Liver (tissue), 3 donors: Measurements from ENCODE around the gene EYA3.

Experiments used
- CTCF ChIP-seq: fragments of 150-350 bp; IDR thresholded peaks from 2 replicates; pipeline ENCODE4 v1.5.1; 2017; ENCODE audit warnings: improper control_type of control experiment, low read depth, low read length; ENCODE audit not compliant: missing input control
- EGR1 ChIP-seq, 2 donors: IDR thresholded peaks; 2 replicates each; pipeline ENCODE4 v1.6.1; 2016 to 2018; ENCODE audit warnings: antibody characterized with exemption in 2 of 2, low read depth in 2 of 2
- FOXA1 ChIP-seq: IDR thresholded peaks from 2 replicates; pipeline ENCODE4 v1.6.1; 2016; ENCODE audit warnings: antibody characterized with exemption
- GABPA ChIP-seq, 2 donors: IDR thresholded peaks in 1 of 2; conservative IDR thresholded peaks in 1 of 2; 2 replicates each; pipeline ENCODE4 v1.6.1; 2016; ENCODE audit warnings: antibody characterized with exemption in 2 of 2, mild to moderate bottlenecking in 1 of 2, moderate library complexity in 1 of 2
- JUND ChIP-seq, 2 donors: IDR thresholded peaks; 2 replicates each; pipeline ENCODE4 v1.6.1; 2016; ENCODE audit warnings: antibody characterized with exemption in 2 of 2
- MAX ChIP-seq: IDR thresholded peaks from 2 replicates; pipeline ENCODE4 v1.6.1; 2016; ENCODE audit warnings: antibody characterized with exemption
- REST ChIP-seq: IDR thresholded peaks from 2 replicates; pipeline ENCODE4 v1.6.1; 2016; ENCODE audit warnings: antibody characterized with exemption, mild to moderate bottlenecking
- TAF1 ChIP-seq: conservative IDR thresholded peaks from 2 replicates; pipeline ENCODE4 v1.6.1; 2016; ENCODE audit warnings: antibody characterized with exemption, mild to moderate bottlenecking
- YY1 ChIP-seq: IDR thresholded peaks from 2 replicates; pipeline ENCODE4 v1.6.1; 2016; ENCODE audit warnings: antibody characterized with exemption, mild to moderate bottlenecking
- ZBTB33 ChIP-seq: IDR thresholded peaks from 2 replicates; pipeline ENCODE4 v1.6.1; 2016; ENCODE audit warnings: antibody characterized with exemption
- donor health status: healthy.
- donor health status: healthy.

GRCh38 chr1:28134651-28135207 lies 46.3 kb upstream of the EYA3 start:
- no peak for TF ChIP-seq MAX
- no peak for TF ChIP-seq REST
- TF ChIP-seq CTCF = no peak
- TF ChIP-seq ZBTB33 = no peak
- TF ChIP-seq EGR1 (IDR thresholded peaks at IDR 0.05; ENCODE audit: low read depth in 2 of 2) = no peak
- TF ChIP-seq TAF1 = no peak
- TF ChIP-seq JUND (IDR thresholded peaks at IDR 0.05) = no peak
- TF ChIP-seq YY1 = no peak
- TF ChIP-seq GABPA (IDR thresholded peaks at IDR 0.05 in 1 of 2, conservative IDR thresholded peaks at IDR 0.05 in 1 of 2) = no peak
- TF ChIP-seq FOXA1 = no peak
